Posterior vena cava (tissue), 2 donors: ENCODE measurements around the gene KREMEN1. TPM values are rescaled to one million over a fixed set of nuclear protein-coding genes. Genes with fewer than 3 reads are reported as not detected.
"Not testable (repeated sequence)": the region's sequence is repeated elsewhere in the genome, so short reads cannot be mapped to it uniquely, and the experiment has no call there.

Experiments used
- DNase-seq: peaks from one replicate; pipeline ENCODE4 v3.0.0-alpha.2; 2020; ENCODE audit warnings: low spot score
- intact Hi-C, 2 donors: fragments of 100-400 bp; cut with DNase I; formaldehyde crosslinking; loops; one replicate each; pipeline versions ENCODE4 v1.14.1 to v1.14.2; 2022 to 2023
- total RNA-seq, 2 donors: library from RNA; stranded (reverse); fragmentation: NEBNext Ultra II Directional; extraction: Animal tissue kit (Norgen Biotek cat#: 25700); gene quantifications; one replicate each; pipeline ENCODE4 v1.2.1, GENCODE V29; 2021
- donor health status: DM: yes; HTN: yes; CAD: no.
- donor health status: DM: yes; HTN: yes; CAD: no.

Gene KREMEN1
- total RNA-seq, 2 donors from 2014 or later = 13.7 to 22.2 TPM

GRCh38 chr22:29117799-29118477, 45.1 kb downstream of the KREMEN1 start:
- intact Hi-C loops = no loop called here
- DNase-seq = no peak

- intact Hi-C loops, DNase-seq: not testable (repeated sequence)
These were observed 47.5 kb downstream of the KREMEN1 start for GRCh38 chr22:29120098-29120912.

- no peak for DNase-seq
- intact Hi-C loops = no loop called here
These were observed 48.3 kb downstream of the KREMEN1 start for GRCh38 chr22:29121124-29121523.

GRCh38 chr22:29122041-29122440, 49.2 kb downstream of the KREMEN1 start:
- intact Hi-C loops = no loop called here
- no peak for DNase-seq

- no peak for DNase-seq
These were observed 52.1 kb downstream of the KREMEN1 start for GRCh38 chr22:29124777-29125442.

GRCh38 chr22:29125443-29125778, 52.6 kb downstream of the KREMEN1 start:
- intact Hi-C loops = no loop called here
- DNase-seq = no peak

More at GRCh38 chr22:29124777-29125442, 52.1 kb downstream of the KREMEN1 start:
- intact Hi-C loops = no loop called here

GRCh38 chr22:29125844-29126243, 53.0 kb downstream of the KREMEN1 start:
- no peak for DNase-seq

DNA sequence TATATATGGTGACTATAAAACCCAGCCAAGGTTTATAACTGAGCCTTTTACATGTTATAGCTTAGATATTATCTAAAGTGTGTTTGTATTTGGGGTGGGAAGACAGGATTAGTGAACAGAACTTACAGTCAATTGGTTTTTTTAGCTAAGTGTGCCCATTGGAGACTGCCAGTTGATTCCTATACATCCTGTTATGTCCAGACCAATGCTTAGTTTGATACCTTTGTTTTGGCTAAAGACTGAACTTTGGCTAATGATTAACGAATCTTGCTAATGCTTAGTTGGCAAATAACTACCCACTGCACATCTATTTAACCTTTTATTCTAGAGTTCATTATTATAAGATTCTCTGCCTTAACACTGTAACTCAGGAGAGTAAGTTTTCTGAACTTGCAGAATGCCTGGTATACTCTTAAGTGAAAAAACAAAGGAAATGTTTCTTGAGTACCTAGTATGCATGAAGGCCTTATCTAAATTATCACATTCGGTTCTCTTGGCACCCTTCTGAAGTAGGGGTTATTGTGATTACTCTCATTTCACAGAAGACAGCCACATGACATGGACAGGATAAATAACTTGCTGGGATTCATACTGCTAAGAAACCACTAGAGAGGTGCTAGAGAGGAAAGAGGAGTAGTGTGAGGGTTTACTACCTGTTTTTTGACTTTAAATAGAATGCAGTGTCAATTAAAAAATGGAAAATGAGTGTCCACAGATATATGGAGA, 54.0 kb downstream of the KREMEN1 start:
- intact Hi-C loops = no loop called here
- no peak for DNase-seq

More at GRCh38 chr22:29125844-29126243, 53.0 kb downstream of the KREMEN1 start:
- intact Hi-C loops = no loop called here

- intact Hi-C loops = no loop called here
- no peak for DNase-seq
These were observed 56.3 kb downstream of the KREMEN1 start for GRCh38 chr22:29128891-29129807.

GRCh38 chr22:29129808-29130140, 56.9 kb downstream of the KREMEN1 start:
- no peak for DNase-seq
- intact Hi-C loops = no loop called here

- intact Hi-C loops = no loop called here
- no peak for DNase-seq
These were observed 57.6 kb downstream of the KREMEN1 start for GRCh38 chr22:29130476-29130875.

DNA sequence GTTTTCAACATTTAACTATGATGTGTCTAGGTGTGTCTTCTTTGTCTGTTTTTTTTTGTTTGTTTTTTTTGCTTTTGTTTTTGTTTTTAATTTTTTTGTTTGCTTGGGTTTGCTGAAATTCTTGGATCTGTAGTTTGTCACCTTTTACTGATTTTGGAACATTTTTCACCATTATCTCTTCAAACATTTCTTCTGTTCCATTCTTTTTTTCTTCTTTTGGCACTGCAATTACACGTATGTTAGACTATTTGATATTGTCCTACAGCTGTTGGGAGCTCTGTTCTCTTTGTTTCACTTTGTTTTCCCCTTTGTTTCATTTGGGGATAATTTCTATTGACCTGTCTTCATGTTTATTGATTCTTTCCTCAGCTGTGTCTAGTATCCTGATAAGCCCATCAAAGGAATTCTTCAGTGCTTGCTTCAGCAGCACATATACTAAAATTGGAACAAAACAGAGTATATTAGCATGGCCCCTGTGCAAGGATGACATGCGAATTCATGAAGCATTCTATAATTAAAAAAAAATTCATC, 60.8 kb downstream of the KREMEN1 start:
- DNase-seq = no peak
- intact Hi-C loops = no loop called here

DNA sequence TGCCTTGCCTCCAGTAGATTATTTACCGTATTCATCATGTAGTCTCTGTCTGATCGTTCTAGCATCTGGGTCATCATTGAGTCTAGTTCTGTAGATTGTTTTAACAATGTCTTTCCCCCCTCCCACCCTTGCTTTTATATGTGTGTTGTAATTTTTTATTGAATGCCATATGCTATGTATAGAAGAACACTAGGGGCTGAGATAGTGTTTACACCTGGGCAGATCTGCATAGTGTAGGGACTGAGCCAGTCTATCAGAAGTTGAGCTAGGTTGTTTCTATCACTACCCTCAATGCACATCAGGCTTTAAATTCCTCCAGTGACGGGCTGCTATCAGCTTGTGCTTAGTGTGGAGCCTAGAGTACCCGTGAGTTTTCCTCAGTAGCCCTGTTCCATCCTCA, 61.6 kb downstream of the KREMEN1 start:
- intact Hi-C loops = no loop called here
- no peak for DNase-seq

DNA sequence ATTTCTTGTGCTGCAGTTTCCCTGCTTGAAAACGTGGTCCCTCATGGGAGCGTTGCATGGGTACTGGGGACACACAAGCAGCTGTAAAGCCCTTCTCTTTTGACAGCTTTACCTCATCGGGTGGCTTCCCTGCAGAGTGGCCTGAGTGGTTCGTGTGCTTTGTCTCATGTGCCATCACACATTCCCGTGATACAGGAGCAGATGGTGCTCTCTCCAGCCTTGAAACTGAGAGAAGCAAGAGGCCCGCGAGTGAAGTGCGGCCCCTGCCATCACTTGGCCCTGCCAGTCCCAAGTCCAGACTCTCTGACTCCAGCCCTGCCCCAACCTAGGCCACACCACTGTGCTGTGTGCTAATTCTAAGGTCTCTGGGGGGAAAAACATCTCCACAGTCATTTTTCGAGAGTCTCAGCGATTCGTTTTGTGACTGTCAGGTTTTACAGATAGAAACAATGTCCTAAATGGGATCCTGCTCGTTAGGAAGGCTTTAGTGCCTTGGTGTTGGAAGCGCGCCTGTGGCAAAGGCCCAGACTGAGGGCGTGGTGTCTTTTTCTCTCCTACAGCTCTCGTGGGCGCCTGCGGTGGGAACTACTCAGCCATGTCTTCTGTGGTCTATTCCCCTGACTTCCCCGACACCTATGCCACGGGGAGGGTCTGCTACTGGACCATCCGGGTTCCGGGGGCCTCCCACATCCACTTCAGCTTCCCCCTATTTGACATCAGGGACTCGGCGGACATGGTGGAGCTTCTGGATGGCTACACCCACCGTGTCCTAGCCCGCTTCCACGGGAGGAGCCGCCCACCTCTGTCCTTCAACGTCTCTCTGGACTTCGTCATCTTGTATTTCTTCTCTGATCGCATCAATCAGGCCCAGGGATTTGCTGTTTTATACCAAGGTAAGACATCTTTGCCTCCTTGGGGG, 64.2 kb downstream of the KREMEN1 start:
- intact Hi-C loops = no loop called here
- DNase-seq = no peak

DNA sequence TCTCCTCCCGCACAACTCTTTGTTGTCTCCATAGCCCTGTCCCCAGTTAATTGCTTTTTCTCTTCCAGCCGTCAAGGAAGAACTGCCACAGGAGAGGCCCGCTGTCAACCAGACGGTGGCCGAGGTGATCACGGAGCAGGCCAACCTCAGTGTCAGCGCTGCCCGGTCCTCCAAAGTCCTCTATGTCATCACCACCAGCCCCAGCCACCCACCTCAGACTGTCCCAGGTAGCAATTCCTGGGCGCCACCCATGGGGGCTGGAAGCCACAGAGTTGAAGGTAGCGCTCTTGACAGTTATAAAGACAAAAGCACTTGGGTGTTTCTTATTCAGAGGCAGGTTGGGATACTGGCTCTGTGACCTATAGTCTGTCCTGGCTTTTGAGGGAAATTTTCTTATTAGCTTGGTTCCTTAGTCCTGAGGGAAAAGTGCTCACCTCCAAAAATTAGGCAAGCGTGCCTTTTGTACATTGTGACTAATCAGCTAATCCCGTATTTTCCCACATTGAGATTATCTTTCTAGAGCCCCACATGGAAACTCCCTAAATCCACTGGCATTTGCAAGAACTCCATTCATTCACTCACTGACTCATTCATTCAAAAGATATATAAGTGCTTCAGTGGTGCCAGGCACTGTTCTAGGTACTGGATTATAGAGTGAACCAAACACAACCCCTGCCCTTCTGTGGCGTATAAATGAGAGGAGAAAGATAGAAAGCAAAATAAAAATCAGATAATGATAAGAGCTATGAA, 65.9 kb downstream of the KREMEN1 start:
- intact Hi-C loops = no loop called here
- no peak for DNase-seq

- DNase-seq = no peak
- intact Hi-C loops = no loop called here
These were observed 67.3 kb downstream of the KREMEN1 start for GRCh38 chr22:29139965-29140782.
